Activated CD8-positive, alpha-beta memory T cell treated with anti-CD3 and anti-CD28 coated beads for 36 hours (primary cell): ENCODE measurements around the gene PRR29. TPM values are rescaled to one million over a fixed set of nuclear protein-coding genes. Genes with fewer than 3 reads are reported as not detected.

Experiments
- CTCF ChIA-PET: fragments of 350-600 bp; sonication (Branson Sonifier 250); formaldehyde crosslinking; loops from one replicate; lab custom pipeline; 2021; ENCODE audit warnings: antibody characterized with exemption; lab: Charles Lee
- POLR2A ChIA-PET: fragments of 350-600 bp; sonication (Branson Sonifier 250); formaldehyde crosslinking; loops from one replicate; lab custom pipeline; 2021; ENCODE audit warnings: antibody characterized with exemption; lab: Charles Lee
- total RNA-seq, 2 experiments: library from RNA; stranded (reverse); gene quantifications; one replicate each; pipeline ENCODE4 v1.2.3, GENCODE V29; 2021

Gene PRR29
- total RNA-seq = under 1 TPM; 0.59 to 0.67 TPM

DNA sequence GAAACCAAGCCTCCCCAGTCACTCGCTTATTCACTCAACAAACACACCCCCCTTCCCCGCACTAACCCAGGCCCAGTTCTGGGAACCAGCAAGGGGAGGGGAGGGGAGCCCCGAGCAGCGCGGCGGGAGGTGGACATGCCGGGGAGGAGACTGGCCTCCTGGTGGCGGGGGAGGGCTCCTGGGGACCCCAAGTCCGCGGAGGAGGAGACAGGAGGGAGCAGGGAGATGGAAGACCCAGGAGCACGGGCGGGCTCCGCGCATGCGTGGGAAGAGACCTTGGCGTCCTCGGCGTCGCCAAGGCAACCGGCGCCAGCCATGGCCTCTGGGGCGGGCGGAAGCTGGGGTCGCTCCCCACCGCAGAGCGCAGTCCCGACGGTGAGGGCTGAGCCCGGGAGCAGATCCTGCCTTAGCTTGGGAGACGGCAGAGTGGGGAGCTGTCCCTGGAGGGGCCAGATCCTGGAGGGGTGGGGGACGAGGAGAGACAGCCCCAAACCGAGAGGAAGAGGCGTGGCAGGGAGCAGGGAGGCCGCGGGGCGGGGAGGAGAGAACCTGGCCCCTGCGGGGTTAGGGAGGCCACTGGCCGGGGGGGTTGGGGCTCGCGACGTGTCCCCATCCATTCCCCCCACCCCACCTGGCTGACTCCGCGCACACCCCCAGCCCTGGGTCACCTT lies at the start of gene PRR29:
TSS of gene PRR29 (plus strand) at position 302 of the 671 bp plus-strand sequence. CDS start at position 316, 14 bp downstream.
- ChIA-PET POLR2A (interaction anchor here (2.6 kb wide), 1 partner anchor 22 kb away, joined by 14 read pairs; the partner anchor contains the start of gene ICAM2), CTCF (interaction anchor here (0.5 to 2.6 kb wide), 5 partner anchors 8 to 78 kb away, joined by 3 to 11 read pairs (median 4); no protein-coding TSS in a partner anchor)

- POLR2A ChIA-PET = no interaction called here
- CTCF ChIA-PET = no interaction called here
Observed at GRCh38 chr17:63948521-63948920, 49.6 kb upstream of the PRR29 start.

- CTCF ChIA-PET = interaction anchor here (0.8 to 2.4 kb wide), 7 partner anchors 14 to 47 kb away, joined by 3 to 13 read pairs (median 4); partner anchors contain the start of gene GH1
- POLR2A ChIA-PET = interaction anchor here (0.5 kb wide), 1 partner anchor 84 kb away, joined by 5 read pairs; no protein-coding TSS in a partner anchor
Observed at GRCh38 chr17:63949576-63950250, 48.4 kb upstream of the PRR29 start.

DNA sequence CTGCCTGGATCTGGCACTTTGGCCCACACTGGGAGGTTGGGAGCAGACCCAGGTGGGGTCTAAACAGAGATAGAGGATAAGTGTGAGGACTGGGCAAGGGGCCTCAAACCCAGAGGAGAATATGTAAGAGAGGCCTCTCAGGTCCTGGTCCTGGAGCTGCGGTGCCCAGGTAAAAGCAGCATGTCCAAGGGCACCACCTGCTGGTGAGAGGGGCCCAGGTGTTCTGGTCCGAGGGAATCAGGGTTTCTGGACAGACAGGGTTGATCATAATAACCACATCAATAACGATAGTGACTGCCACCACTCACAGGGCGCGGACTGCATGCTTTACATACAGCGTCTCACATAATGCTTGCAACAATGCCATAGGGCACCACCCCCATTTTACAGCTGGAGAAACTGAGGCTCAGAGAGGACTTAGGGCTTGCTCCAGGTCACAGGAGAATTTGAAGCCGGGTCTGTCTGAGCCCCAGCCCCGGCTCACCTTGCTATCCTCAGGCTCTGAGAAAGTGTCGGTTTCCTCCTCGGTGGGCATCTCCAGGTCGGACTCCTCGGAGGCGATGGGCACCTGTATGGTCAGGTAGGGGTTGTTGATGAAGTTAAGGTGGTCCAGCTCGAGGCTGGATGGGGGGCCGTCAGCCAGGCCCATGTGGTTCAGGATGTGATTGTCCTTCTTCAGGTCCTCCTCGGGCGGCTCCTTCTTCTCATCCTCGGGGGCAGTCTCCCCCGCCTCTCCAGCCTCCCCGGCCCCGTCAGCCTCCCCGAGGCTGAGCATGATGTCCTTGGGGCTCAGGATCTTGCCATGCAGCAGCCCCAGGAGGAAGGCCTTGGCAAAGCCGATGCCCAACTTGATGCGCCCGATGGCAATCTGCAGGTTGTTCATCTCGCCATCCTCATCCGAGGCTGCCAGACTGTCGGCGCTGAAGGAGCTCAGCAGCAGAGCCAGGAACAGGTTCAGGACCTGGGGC lies 46.9 kb upstream of the PRR29 start:
- CTCF ChIA-PET = interaction anchor here (1.0 to 2.4 kb wide), 6 partner anchors 13 to 47 kb away, joined by 3 to 13 read pairs (median 4); partner anchors contain the start of gene GH1
- POLR2A ChIA-PET = no interaction called here

DNA sequence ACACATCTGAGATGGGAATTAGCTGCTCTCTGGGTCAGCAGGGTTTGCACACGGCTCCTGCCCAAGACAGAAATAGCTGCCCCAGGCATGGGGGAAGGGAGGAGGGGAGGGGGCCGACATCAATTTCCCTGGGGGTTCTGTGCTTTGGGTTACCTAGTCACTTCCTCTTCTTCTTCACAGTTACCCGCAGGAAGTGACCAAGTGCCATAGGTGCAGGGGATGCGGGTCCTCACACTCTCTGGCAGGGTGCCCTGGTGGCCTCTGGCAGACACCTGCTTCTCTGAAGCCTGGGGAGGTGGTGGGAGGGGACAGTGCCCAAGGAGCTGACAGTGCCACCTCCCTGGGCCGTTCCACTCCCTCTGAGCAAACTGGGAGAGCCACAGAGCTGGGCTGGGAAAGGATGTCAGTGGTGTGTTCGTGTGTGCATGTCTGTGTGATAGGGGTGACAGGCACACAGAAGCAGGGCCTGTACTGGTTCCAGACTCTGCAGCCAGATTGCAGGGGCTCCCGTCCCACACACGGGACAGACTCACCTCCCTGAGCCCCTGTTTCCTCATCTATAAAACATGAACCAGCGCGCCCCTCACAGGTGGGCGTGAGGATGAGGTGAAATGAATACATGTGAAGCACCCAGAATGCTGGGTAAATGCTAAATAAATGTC lies 43.6 kb upstream of the PRR29 start:
- ChIA-PET CTCF (interaction anchor here (0.9 to 1.5 kb wide), 4 partner anchors 9 to 194 kb away, joined by 3 to 7 read pairs (median 4); no protein-coding TSS in a partner anchor), POLR2A (interaction anchor here (0.6 kb wide), 1 partner anchor 12 kb away, joined by 3 read pairs; no protein-coding TSS in a partner anchor)

DNA sequence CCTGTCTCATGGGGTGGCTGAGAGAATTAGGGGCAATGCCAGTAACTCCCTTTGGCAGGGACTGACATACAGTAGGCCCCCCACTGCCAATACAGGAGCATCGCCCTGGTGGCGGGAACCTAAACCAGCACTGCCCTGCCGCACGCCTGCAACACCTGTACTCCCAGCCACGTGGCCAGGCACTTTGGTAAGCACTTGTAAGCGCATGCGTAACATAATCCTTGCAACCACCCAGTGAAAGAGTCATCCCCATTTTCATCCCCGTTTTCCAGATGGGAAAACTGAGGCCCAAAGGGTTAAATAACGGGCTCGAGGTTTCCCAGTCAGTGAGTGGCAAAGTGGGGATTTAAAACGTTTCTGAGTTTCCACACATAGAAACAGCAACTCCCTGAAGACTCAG lies 42.9 kb upstream of the PRR29 start:
- ChIA-PET CTCF (interaction anchor here (0.9 to 1.5 kb wide), 3 partner anchors 9 to 194 kb away, joined by 3 to 7 read pairs (median 3); no protein-coding TSS in a partner anchor), POLR2A (interaction anchor here (0.6 kb wide), 1 partner anchor 12 kb away, joined by 3 read pairs; no protein-coding TSS in a partner anchor)

DNA sequence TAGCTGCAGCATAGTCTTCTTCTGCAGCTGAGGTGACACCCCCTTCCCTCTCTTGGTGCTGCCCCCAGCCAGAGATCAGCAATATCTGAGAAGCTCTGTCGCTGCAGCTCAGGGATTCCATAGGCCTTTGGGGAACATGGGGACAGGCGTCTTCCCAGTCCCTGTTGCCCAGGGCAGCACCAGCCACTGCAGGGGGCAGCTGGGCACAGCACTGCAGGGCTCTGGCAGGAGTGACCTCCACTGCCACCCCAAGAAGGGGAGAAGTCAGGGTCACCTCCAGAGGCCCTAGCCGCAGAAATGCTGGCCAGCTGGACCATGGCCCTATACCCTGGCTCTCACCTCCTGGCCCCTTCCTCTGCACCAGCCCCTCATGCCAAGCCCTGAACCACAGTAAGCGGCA lies 42.4 kb upstream of the PRR29 start:
- ChIA-PET CTCF (no interaction called here), POLR2A (no interaction called here)

DNA sequence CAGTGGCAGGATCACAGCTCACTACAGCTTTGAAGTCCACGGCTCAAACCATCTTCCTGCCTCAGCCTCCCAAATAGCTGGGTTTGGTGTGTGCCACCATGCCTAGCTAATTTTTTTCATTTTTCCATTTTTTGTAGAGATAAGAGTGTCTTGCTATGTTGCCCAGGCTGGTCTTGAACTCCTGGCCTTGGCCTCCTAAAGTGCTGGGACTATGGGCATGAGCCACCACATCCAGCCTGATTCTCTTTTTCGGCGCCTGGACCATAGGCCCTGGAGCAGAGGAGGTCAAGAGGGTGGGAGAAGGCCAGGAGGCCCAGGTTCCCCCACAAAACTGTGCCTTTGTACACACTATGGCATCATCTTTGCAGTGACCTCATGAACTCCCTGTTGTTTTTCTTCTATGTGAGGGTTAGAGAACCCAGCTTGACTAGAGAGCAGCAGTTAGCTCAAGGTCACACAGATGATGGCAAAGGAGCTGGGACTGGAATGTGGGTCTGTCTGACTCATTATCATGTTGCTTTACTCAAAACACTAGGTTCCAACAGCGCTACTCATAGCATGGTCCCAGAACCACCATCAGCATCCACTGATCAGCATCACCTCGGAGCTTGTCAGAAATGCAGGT lies 41.7 kb upstream of the PRR29 start:
- POLR2A ChIA-PET = no interaction called here
- CTCF ChIA-PET = interaction anchor here (0.8 kb wide), 1 partner anchor 69 kb away, joined by 3 read pairs; no protein-coding TSS in a partner anchor

GRCh38 chr17:63960006-63960405 lies 38.1 kb upstream of the PRR29 start:
- POLR2A ChIA-PET = no interaction called here
- CTCF ChIA-PET = no interaction called here

DNA sequence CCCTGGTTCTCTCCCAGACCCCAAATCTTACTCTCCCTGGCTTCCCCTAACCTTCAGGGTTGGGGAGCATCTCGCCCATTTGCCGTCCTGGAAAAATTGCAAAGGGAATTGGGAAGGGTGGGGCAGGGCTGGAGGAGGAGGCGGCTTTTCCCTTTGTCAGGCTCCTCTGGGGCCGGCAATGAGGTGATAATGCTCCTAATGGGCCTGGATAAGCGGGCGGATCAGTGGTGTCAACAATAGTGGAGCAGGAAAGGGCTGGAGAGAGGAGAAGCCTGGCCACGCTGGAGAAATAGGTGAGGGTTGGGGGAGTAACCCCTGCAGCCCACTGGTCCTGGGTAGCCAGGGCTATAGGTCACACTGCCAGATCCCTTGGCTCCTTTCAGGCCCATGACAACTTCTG lies 37.7 kb upstream of the PRR29 start:
- POLR2A ChIA-PET = no interaction called here
- CTCF ChIA-PET = no interaction called here

GRCh38 chr17:63961355-63962212 lies 36.6 kb upstream of the PRR29 start:
- POLR2A ChIA-PET = interaction anchor here (1.2 kb wide), 1 partner anchor 15 kb away, joined by 3 read pairs; no protein-coding TSS in a partner anchor
- CTCF ChIA-PET = interaction anchor here (0.6 to 1.7 kb wide), 5 partner anchors 14 to 83 kb away, joined by 3 to 7 read pairs (median 4); no protein-coding TSS in a partner anchor

GRCh38 chr17:63962298-63962744 lies 35.8 kb upstream of the PRR29 start:
- ChIA-PET CTCF (interaction anchor here (1.5 to 1.7 kb wide), 3 partner anchors 15 to 50 kb away, joined by 4 to 7 read pairs (median 6); no protein-coding TSS in a partner anchor), POLR2A (interaction anchor here (1.2 kb wide), 1 partner anchor 15 kb away, joined by 3 read pairs; no protein-coding TSS in a partner anchor)

GRCh38 chr17:63963123-63963522 lies 35.0 kb upstream of the PRR29 start:
- POLR2A ChIA-PET = no interaction called here
- CTCF ChIA-PET = no interaction called here

GRCh38 chr17:63966646-63967264 lies 31.4 kb upstream of the PRR29 start:
- CTCF ChIA-PET = interaction anchor here (0.6 to 2.5 kb wide), 6 partner anchors 8 to 117 kb away, joined by 3 to 13 read pairs (median 3); partner anchors contain the start of gene ICAM2
- POLR2A ChIA-PET = interaction anchor here (0.5 to 0.6 kb wide), 2 partner anchors 12 to 250 kb away, joined by 3 read pairs; no protein-coding TSS in a partner anchor

- CTCF ChIA-PET = interaction anchor here (0.6 to 2.5 kb wide), 6 partner anchors 18 to 298 kb away, joined by 3 to 13 read pairs (median 4); no protein-coding TSS in a partner anchor
- POLR2A ChIA-PET = interaction anchor here (0.6 kb wide), 1 partner anchor 27 kb away, joined by 12 read pairs; no protein-coding TSS in a partner anchor
Observed at GRCh38 chr17:63967953-63968352, 30.2 kb upstream of the PRR29 start.

DNA sequence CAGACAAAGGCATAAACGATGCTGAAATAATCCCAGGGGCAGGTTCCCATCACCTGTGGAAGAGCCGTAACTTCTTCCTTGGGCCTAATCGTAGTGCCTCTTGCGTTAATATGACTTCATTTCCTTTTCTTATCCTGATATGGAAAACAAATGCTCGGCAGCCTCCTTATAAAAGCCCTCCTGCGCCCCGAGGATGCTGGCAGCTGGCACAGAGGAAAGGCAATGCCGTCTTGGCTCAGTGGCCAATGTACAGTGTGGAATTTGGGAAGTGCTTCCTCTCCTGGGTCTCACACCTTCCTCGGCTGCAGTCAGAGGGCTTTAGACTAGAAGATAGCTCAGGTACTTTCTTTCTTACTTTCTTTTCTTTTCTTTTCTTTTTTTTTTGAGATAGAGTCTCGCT lies 28.9 kb upstream of the PRR29 start:
- ChIA-PET POLR2A (no interaction called here), CTCF (interaction anchor here (0.8 to 1.4 kb wide), 3 partner anchors 15 to 49 kb away, joined by 3 read pairs; no protein-coding TSS in a partner anchor)
